ENCODE measurements around the gene TRPM1.

TRPM1 gene

GRCh38 chr15:31081588-31082250, 19.8 kb downstream of the TRPM1 start:
- no peak for FAIRE-seq

GRCh38 chr15:31081056-31081455, 20.5 kb downstream of the TRPM1 start:
- no peak for FAIRE-seq

GRCh38 chr15:31080591-31081014, 20.9 kb downstream of the TRPM1 start:
- no peak for FAIRE-seq

- no peak for FAIRE-seq
Observed at GRCh38 chr15:31079519-31079918, 22.0 kb downstream of the TRPM1 start.

GRCh38 chr15:31078471-31078870, 23.1 kb downstream of the TRPM1 start:
- no peak for FAIRE-seq

- FAIRE-seq, result no peak
Observed at GRCh38 chr15:31077941-31078340, 23.6 kb downstream of the TRPM1 start.

- FAIRE-seq, result no peak
Observed at GRCh38 chr15:31077181-31077580, 24.3 kb downstream of the TRPM1 start.

GRCh38 chr15:31074321-31074720, 27.2 kb downstream of the TRPM1 start:
- no peak for FAIRE-seq

- no peak for FAIRE-seq
Observed at GRCh38 chr15:31070867-31071266, 30.7 kb downstream of the TRPM1 start.

GRCh38 chr15:31069360-31070000, 32.0 kb downstream of the TRPM1 start:
- no peak for FAIRE-seq

GRCh38 chr15:31067890-31068603, 33.5 kb downstream of the TRPM1 start:
- no peak for FAIRE-seq

GRCh38 chr15:31065824-31066223, 35.7 kb downstream of the TRPM1 start:
- FAIRE-seq, result no peak

- no peak for FAIRE-seq
Observed at GRCh38 chr15:31062911-31063310, 38.6 kb downstream of the TRPM1 start.

GRCh38 chr15:31062310-31062847, 39.1 kb downstream of the TRPM1 start:
- FAIRE-seq, result no peak

- FAIRE-seq, result no peak
Observed at GRCh38 chr15:31060429-31061140, 40.9 kb downstream of the TRPM1 start.

- FAIRE-seq, result no peak
Observed at GRCh38 chr15:31058236-31058962, 43.1 kb downstream of the TRPM1 start.

GRCh38 chr15:31051496-31052080, 49.9 kb downstream of the TRPM1 start:
- no peak for FAIRE-seq

GRCh38 chr15:31050953-31051352, 50.6 kb downstream of the TRPM1 start:
- no peak for FAIRE-seq

- no peak for FAIRE-seq
Observed at GRCh38 chr15:31049682-31050615, 51.6 kb downstream of the TRPM1 start.

- no peak for FAIRE-seq
Observed at GRCh38 chr15:31049111-31049510, 52.4 kb downstream of the TRPM1 start.

- FAIRE-seq, result no peak
Observed at GRCh38 chr15:31047437-31047836, 54.1 kb downstream of the TRPM1 start.

Data from colon (tissue), 2 donors.